ENCODE results near the gene KIRREL3.

Gene KIRREL3

DNA sequence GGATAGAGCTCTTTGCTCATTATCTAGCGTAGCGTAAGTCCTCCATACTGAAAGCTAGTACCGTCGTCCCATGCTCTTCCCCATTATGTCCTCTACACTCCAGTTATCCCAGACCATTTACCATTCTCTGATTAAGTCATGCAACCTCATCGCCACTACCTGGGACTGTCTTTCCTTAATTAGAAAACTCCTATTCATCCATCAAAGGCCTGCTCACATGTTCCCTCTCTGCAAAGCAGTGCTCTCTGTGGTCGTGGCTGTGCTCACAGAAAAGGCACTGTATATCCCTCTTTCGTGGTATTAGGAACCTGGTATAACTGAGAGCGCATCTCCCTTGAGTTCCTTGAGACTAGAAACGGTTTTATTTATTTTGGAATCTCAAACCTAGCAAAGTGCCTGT is 253.3 kb downstream of the KIRREL3 start:
- Histone ChIP-seq H3K4me3 (replicated peaks; ENCODE audit: insufficient read depth, low read length) (no peak overlapping the region), H3K27me3 (ENCODE audit: insufficient read depth, poor library complexity, severe bottlenecking) (no peaks in the 10 kb centered on the region), H3K27ac (replicated peaks) (no peak overlapping the region)
- no peak for DNase-seq (ENCODE audit: low read depth in 1 of 2, low spot score in 1 of 2)
- TF ChIP-seq, protein P1, sequence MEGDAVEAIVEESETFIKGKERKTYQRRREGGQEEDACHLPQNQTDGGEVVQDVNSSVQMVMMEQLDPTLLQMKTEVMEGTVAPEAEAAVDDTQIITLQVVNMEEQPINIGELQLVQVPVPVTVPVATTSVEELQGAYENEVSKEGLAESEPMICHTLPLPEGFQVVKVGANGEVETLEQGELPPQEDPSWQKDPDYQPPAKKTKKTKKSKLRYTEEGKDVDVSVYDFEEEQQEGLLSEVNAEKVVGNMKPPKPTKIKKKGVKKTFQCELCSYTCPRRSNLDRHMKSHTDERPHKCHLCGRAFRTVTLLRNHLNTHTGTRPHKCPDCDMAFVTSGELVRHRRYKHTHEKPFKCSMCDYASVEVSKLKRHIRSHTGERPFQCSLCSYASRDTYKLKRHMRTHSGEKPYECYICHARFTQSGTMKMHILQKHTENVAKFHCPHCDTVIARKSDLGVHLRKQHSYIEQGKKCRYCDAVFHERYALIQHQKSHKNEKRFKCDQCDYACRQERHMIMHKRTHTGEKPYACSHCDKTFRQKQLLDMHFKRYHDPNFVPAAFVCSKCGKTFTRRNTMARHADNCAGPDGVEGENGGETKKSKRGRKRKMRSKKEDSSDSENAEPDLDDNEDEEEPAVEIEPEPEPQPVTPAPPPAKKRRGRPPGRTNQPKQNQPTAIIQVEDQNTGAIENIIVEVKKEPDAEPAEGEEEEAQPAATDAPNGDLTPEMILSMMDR (IDR thresholded peaks at IDR 0.05; ENCODE audit: insufficient read depth, low read length) = no peak
- TF ChIP-seq GABPA (IDR thresholded peaks at IDR 0.05; ENCODE audit: low read depth) = no peak

DNA sequence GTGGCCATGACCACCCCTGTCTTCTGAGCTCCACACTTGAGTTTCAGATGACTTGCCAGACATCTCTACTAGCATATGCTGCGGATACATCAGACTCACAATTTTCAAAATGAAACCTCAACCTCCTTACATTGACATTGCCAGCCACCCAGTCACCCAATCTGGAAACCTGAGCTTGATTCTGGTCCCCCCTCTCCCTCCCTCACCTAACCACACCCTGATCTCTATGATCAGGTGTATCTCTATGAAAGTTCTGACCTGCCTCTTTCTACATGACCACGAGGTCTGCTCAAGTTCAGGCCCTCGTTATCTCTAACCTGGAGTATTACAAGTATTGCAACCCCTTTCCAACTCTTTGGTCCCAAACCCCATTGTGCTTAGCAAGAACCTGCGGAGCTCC is 254.1 kb downstream of the KIRREL3 start:
- Histone ChIP-seq H3K27me3 (ENCODE audit: insufficient read depth, poor library complexity, severe bottlenecking) (no peaks in the 10 kb centered on the region), H3K4me3 (replicated peaks; ENCODE audit: insufficient read depth, low read length) (no peak overlapping the region), H3K27ac (replicated peaks) (no peak overlapping the region)
- no peak for DNase-seq (ENCODE audit: low read depth in 1 of 2, low spot score in 1 of 2)
- TF ChIP-seq, protein P2, sequence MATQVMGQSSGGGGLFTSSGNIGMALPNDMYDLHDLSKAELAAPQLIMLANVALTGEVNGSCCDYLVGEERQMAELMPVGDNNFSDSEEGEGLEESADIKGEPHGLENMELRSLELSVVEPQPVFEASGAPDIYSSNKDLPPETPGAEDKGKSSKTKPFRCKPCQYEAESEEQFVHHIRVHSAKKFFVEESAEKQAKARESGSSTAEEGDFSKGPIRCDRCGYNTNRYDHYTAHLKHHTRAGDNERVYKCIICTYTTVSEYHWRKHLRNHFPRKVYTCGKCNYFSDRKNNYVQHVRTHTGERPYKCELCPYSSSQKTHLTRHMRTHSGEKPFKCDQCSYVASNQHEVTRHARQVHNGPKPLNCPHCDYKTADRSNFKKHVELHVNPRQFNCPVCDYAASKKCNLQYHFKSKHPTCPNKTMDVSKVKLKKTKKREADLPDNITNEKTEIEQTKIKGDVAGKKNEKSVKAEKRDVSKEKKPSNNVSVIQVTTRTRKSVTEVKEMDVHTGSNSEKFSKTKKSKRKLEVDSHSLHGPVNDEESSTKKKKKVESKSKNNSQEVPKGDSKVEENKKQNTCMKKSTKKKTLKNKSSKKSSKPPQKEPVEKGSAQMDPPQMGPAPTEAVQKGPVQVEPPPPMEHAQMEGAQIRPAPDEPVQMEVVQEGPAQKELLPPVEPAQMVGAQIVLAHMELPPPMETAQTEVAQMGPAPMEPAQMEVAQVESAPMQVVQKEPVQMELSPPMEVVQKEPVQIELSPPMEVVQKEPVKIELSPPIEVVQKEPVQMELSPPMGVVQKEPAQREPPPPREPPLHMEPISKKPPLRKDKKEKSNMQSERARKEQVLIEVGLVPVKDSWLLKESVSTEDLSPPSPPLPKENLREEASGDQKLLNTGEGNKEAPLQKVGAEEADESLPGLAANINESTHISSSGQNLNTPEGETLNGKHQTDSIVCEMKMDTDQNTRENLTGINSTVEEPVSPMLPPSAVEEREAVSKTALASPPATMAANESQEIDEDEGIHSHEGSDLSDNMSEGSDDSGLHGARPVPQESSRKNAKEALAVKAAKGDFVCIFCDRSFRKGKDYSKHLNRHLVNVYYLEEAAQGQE (IDR thresholded peaks at IDR 0.05; ENCODE audit: insufficient replicate concordance, low read depth) = no peak
- TF ChIP-seq, protein P1 (IDR thresholded peaks at IDR 0.05; ENCODE audit: insufficient read depth, low read length) = no peak

DNA sequence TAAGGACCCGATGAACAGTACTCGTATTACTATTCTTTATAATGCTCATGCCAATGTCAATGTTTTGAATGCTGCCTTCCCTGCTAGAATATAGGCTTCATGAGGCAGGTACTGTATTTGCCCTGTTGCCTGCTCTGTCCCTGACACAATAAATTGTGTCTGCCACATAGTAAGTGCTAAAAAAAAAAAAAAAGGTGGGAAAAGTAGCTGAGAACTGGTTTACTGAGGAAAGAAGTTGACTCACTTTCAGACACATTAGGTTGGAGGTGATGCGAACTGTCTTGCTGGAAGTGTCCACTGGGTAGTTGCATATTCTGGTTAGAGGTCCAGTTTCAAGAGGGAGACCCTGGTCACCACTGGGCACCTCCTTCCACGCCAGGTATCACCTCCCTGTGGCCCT is 255.9 kb downstream of the KIRREL3 start:
- TF ChIP-seq GABPA (IDR thresholded peaks at IDR 0.05; ENCODE audit: low read depth) (no peak), SPI1 (IDR thresholded peaks at IDR 0.05; ENCODE audit: borderline replicate concordance, low read depth) (no peak), POLR2AphosphoS5 (IDR thresholded peaks at IDR 0.05; ENCODE audit: low read depth) (no peak)
- TF ChIP-seq, protein P2 (IDR thresholded peaks at IDR 0.05; ENCODE audit: insufficient replicate concordance, low read depth) = no peak
- TF ChIP-seq, protein P1 (IDR thresholded peaks at IDR 0.05; ENCODE audit: insufficient read depth, low read length) = no peak
- Histone ChIP-seq H3K4me3 (replicated peaks; ENCODE audit: insufficient read depth, low read length) (no peak overlapping the region), H3K27ac (replicated peaks) (no peak overlapping the region), H3K27me3 (ENCODE audit: insufficient read depth, poor library complexity, severe bottlenecking) (no peaks in the 10 kb centered on the region)
- no peak for DNase-seq (ENCODE audit: low read depth in 1 of 2, low spot score in 1 of 2)

DNA sequence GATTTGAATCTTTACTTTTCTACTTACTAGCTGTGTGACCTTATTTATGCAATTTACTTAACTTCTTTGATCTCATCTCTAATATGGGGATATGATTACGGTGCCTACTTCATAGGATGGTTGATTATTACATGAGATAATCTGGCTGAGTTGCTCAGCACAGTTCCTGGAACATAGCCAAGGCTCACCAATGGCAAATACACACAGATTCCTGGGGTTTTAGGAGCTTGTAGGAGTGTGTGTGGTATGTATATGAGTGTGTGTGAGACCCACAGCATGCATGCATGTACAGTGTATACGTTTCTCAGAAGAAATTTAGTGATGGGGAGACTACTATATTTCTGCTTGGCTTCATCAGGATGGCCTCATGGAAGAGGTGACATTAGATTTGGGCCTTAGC is 256.9 kb downstream of the KIRREL3 start:
- no peak overlapping the region for H3K27ac ChIP-seq (replicated peaks)
- DNase-seq (ENCODE audit: low read depth in 1 of 2, low spot score in 1 of 2) = no peak
- no peak overlapping the region for H3K4me3 ChIP-seq (replicated peaks; ENCODE audit: insufficient read depth, low read length)
- TF ChIP-seq GABPA (IDR thresholded peaks at IDR 0.05; ENCODE audit: low read depth) = no peak
- TF ChIP-seq, protein P1 (IDR thresholded peaks at IDR 0.05; ENCODE audit: insufficient read depth, low read length) = no peak
- TF ChIP-seq POLR2AphosphoS5 (IDR thresholded peaks at IDR 0.05; ENCODE audit: low read depth) = no peak
- TF ChIP-seq SPI1 (IDR thresholded peaks at IDR 0.05; ENCODE audit: borderline replicate concordance, low read depth) = no peak
- TF ChIP-seq, protein P2 (IDR thresholded peaks at IDR 0.05; ENCODE audit: insufficient replicate concordance, low read depth) = no peak
- no peaks in the 10 kb centered on the region for H3K27me3 ChIP-seq (ENCODE audit: insufficient read depth, poor library complexity, severe bottlenecking)

Measured in HL-60 (cell line).